Fibroblast of villous mesenchyme (primary cell): ENCODE data around the gene GAB1. TPM values are rescaled to one million over a fixed set of nuclear protein-coding genes. Genes with fewer than 3 reads are reported as not detected.

ENCODE experiments used
- DNase-seq: peaks from one replicate; pipeline ENCODE4 v3.0.0-alpha.2; 2010; ENCODE audit warnings: low read depth
- H3K4me3 ChIP-seq: 2 replicates; pipeline ENCODE4 v1.5.1; 2011; ENCODE audit warnings: low read depth, mild to moderate bottlenecking, low read length
- total RNA-seq: library from RNA; depleted of rRNA; stranded (reverse); fragments of >200 nt; gene quantifications from 2 replicates; pipeline ENCODE4 v1.2.3, GENCODE V29; 2012
- TF ChIP-seq, protein P1 (sequence below): IDR thresholded peaks from 2 replicates; pipeline ENCODE4 v1.5.1; 2012; ENCODE audit warnings: low read depth, mild to moderate bottlenecking, low read length; ENCODE audit not compliant: insufficient read depth

Gene GAB1
- total RNA-seq, 1 donor, result 13.0 TPM

DNA sequence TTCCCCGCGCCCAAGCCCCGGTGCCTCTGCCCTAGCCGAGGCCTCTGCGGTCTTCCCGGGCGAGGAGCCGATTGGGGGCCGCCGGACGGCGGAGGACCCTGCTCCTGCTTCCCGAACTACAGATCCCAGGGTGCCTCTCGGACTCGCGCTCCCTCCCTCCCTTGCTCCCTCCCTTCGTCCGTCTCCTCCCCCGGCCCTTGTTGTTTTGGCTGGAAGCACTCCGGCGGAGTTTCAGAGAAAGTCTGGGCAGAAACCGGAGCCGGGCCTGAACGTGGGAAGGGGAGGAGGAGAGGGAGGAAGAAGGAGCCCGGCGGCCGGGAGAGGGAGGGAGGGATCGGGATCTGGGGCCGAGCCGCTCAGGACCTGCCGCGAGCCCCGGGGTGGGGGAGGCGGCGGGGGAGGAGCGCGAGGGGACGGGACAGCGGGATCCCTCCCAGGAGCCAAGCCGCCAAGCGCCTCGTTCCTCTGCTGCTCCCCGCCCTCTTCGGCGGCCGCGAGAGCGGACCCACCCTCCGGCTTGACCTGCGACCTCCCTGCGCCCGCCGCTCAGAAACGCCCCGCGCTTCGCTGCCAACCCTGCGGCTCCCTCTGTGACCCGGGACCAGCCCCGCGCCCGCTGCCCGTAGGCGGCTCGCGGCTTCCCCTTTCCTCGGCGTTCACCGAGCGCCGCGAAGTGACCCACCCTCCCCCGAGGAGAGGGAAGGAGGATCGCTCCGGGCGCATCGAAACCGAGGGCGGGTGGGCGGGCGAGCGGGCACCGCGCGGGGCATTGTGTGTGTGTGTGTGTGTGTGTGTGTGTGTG lies 496 bp upstream of the GAB1 start:
- peak; percentile 92 for DNase-seq
- peak overlapping the region; percentile 81 for H3K4me3 ChIP-seq
- TF ChIP-seq, protein P1, sequence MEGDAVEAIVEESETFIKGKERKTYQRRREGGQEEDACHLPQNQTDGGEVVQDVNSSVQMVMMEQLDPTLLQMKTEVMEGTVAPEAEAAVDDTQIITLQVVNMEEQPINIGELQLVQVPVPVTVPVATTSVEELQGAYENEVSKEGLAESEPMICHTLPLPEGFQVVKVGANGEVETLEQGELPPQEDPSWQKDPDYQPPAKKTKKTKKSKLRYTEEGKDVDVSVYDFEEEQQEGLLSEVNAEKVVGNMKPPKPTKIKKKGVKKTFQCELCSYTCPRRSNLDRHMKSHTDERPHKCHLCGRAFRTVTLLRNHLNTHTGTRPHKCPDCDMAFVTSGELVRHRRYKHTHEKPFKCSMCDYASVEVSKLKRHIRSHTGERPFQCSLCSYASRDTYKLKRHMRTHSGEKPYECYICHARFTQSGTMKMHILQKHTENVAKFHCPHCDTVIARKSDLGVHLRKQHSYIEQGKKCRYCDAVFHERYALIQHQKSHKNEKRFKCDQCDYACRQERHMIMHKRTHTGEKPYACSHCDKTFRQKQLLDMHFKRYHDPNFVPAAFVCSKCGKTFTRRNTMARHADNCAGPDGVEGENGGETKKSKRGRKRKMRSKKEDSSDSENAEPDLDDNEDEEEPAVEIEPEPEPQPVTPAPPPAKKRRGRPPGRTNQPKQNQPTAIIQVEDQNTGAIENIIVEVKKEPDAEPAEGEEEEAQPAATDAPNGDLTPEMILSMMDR, result no peak

DNA sequence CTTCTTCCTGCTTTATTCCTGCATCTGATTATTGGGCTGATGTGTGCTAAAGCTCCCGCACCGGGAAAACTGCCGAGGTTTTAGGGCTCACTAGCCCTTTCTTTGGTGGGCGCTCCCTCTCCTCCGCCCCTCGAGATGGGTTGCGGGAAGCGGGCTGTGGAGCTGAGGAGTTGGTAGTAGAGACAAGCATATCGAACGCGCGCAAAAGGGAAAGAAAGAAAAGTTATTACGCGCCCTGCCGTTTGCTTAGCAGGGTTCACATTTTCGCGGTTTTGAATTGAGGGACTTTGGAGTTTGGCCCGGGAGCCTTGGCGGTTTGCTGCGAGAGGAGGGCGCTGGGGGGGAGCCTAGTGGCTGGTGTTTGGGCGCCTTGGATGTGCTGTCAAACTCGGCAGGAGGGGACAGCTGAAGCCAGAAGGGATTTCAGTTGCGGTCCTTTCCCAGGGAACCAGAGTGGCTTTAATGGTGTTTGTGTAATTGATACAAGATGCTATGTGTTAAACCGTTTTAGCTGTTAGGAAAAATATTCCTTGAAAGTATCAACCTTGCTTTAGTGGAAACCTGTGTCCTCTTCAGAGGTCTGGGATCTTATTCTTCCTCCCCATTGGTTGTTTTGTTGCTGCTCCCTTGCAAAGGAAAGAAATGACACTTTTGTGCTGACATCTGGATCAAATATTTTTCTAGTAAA lies 1.1 kb downstream of the GAB1 start:
- peak overlapping the region; percentile 81 for H3K4me3 ChIP-seq
- TF ChIP-seq, protein P1, result no peak
- peak; percentile 61 for DNase-seq

DNA sequence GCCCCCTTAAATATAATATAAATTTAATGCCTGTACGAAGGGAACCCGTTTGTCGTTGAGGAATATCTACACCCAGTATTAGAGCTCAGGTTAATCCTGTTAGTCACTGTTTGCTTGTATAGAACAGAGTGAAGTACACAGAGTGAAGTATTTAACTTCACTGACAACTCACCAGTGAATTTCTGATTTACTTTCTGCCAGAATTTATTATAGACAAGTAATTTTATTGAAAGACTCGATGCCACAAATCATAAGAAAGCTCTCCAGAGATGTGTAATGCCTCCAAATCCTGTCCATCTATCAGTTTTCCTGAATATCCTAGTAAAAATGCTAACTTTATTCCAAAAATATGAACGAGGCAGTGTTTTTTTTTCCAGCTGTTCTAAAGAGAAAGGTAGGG lies 1.6 kb downstream of the GAB1 start:
- DNase-seq, result no peak
- TF ChIP-seq, protein P1, result no peak
- H3K4me3 ChIP-seq, result peak overlapping the region; percentile 81

DNA sequence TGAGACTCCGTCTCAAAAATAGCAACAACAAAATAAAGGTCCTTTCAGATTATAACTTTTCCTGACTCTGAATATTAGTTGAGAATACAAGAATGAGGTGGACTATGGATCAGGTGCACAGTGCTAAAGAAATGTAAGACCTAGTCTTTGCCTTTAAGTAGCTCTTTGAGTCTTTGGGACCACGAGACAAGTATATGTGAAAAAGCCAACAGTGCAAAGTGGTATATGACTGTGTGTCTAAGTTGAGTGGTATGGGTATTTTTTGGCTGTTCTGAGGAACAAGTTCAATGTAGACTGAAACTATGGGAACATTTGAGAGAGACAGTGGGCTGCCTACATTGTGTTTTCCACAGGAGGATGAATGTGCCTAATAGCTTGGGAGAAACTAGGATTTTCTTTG lies 2.8 kb downstream of the GAB1 start:
- no peak overlapping the region for H3K4me3 ChIP-seq
- TF ChIP-seq, protein P1, result no peak
- DNase-seq, result no peak

DNA sequence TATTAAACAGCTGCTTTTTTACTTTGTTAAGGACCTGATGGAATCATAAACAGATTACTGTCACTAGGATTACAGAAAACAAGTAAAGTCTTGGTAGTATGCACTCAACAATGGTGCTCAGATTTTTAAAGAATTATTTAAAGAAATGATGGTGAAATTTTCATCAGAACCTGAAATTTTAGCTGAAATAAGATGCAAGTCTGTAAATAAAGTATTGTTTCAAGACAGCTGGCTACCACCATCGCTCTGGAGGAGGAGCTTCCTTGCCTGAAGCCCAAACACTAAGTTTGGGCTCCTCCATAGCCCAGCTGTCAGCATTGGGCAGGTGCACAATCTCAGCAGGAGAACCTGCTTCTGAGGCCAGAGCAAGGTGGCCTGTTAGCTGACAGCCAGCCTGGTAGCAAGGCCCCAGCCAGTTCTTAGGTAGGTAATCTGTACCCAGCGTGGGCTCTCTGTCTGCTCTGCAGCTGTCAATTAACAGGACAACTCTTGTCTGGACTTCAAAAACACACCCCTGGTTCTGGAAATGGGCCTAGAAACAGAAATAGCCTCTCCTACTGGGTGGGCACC lies 4.6 kb downstream of the GAB1 start:
- DNase-seq, result no peak
- TF ChIP-seq, protein P1, result no peak
- H3K4me3 ChIP-seq, result no peak overlapping the region

DNA sequence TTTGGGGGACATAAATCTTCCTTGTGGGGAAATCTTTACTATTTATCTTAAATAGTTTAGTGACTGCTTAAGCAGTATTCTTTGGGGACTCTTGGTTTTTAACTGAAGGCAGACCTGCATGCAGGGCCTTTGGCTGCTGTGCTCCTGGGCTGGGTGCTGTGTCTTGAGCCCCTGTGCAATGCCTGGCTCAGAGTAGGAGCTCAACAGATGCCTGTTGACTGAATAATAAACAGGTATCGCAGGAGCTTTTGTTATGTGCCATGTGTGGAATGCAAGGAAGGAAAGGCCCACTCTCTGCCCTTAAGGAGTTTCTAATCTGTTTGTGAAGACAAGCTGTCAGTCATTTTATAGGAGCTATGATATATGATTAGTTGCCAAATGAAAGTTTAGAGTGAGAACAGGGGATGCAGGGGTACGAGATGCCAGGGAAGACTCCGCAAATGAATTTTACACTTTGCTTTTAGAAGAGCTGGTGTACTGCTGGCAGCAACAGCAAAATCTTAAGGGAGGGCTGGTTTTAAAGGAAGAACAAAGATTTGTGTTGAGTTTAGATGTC lies 6.7 kb downstream of the GAB1 start:
- TF ChIP-seq, protein P1, result no peak
- no peak for DNase-seq
- no peak overlapping the region for H3K4me3 ChIP-seq
